ENCODE measurements around the gene USP49. TPM values are rescaled to one million over a fixed set of nuclear protein-coding genes. Genes with fewer than 3 reads are reported as not detected.
A peak's percentile ranks its signal among the peaks of the same experiment; 100 is the strongest.

Gene USP49
- total and polyA plus RNA-seq, 2 of the 13 experiments (the other 11 are each of a cell fraction or from before 2014, with no cell fraction given) = 2.9 to 4.3 TPM

GRCh38 chr6:41846666-41847237, 48.4 kb downstream of the USP49 start (continued):
- TF ChIP-seq GLI4 (CRISPR knock-in tag; IDR thresholded peaks at IDR 0.05; ENCODE audit: borderline replicate concordance) (0 out of 2 replicates have a peak, but pooled peaks have one; percentile 27), KDM4B (CRISPR knock-in tag; IDR thresholded peaks at IDR 0.05) (peak; percentile 57; the same call in 1 of the 2 replicates), HMGXB4 (CRISPR knock-in tag; IDR thresholded peaks at IDR 0.05; ENCODE audit: borderline replicate concordance in 1 of 2, low read depth in 1 of 2) (peak; percentile 65 to 85), ZNF281 (CRISPR knock-in tag; IDR thresholded peaks at IDR 0.05; ENCODE audit: borderline replicate concordance) (no peak), HNRNPUL1 (IDR thresholded peaks at IDR 0.05; ENCODE audit: low read depth, low read length) (no peak), FOXJ3 (CRISPR knock-in tag; IDR thresholded peaks at IDR 0.05; ENCODE audit: borderline replicate concordance) (no peak), SRY (CRISPR knock-in tag; IDR thresholded peaks at IDR 0.05) (no peak), GZF1 (CRISPR knock-in tag; IDR thresholded peaks at IDR 0.05) (no peak), SOX6 (IDR thresholded peaks at IDR 0.05) (no peak), SOX6 (CRISPR knock-in tag; IDR thresholded peaks at IDR 0.05) (peak; percentile 50; the same call in 1 of the 2 replicates), HINFP (CRISPR knock-in tag; IDR thresholded peaks at IDR 0.05; ENCODE audit: low read depth) (no peak), MLLT10 (CRISPR knock-in tag; IDR thresholded peaks at IDR 0.05) (no peak), ZNF616 (CRISPR knock-in tag; IDR thresholded peaks at IDR 0.05; ENCODE audit: low read depth) (no peak), ZNF768 (CRISPR knock-in tag; IDR thresholded peaks at IDR 0.05) (no peak), AKNA (CRISPR knock-in tag; IDR thresholded peaks at IDR 0.05; ENCODE audit: borderline replicate concordance) (no peak), KDM6A (CRISPR knock-in tag; IDR thresholded peaks at IDR 0.05; ENCODE audit: low read depth) (no peak), STAG1 (CRISPR knock-in tag; IDR thresholded peaks at IDR 0.05) (peak; percentile 89)
